ENCODE results near the gene SLC22A25.
"Not testable (repeated sequence)": the region's sequence is repeated elsewhere in the genome, so short reads cannot be mapped to it uniquely, and the experiment has no call there.

Gene SLC22A25

DNA sequence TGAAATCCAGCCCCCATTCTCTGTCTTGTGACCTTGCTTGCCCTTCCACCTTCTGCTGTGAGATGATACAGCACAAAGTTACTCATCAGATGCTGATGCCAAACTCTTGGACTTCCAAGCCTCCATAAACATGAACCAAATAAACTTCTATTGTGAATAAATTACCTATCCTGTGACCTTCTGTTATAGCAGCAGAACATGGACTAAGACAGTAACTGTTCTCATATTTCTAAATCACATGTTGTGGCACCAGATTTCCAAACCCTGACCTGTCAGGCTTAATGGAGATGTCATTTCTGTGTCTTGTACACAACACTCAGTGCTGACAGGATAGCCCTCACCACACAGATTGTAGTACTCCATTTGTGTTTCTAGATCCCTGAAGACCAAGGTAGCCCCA, 6.0 kb downstream of the SLC22A25 start:
- no peaks in the 10 kb centered on the region for H3F3A ChIP-seq (ENCODE audit: insufficient read depth, low read length)
- no peaks in the 10 kb centered on the region for H4K20me1 ChIP-seq (ENCODE audit: insufficient read depth, low read length)
- H2AFZ ChIP-seq (ENCODE audit: low read length) = no peak overlapping the region
- no peak for DNase-seq
- H3K27ac ChIP-seq (ENCODE audit: low read length) = no peak overlapping the region
- no peaks in the 10 kb centered on the region for H3K4me1 ChIP-seq (ENCODE audit: low read length)
- TF ChIP-seq EZH2phosphoT487 (IDR thresholded peaks at IDR 0.05; ENCODE audit: low read length) = no peak
- no peak for TF ChIP-seq EZH2 (optimal IDR thresholded peaks at IDR 0.05; ENCODE audit: low read depth, low read length)
- TF ChIP-seq, protein P1, sequence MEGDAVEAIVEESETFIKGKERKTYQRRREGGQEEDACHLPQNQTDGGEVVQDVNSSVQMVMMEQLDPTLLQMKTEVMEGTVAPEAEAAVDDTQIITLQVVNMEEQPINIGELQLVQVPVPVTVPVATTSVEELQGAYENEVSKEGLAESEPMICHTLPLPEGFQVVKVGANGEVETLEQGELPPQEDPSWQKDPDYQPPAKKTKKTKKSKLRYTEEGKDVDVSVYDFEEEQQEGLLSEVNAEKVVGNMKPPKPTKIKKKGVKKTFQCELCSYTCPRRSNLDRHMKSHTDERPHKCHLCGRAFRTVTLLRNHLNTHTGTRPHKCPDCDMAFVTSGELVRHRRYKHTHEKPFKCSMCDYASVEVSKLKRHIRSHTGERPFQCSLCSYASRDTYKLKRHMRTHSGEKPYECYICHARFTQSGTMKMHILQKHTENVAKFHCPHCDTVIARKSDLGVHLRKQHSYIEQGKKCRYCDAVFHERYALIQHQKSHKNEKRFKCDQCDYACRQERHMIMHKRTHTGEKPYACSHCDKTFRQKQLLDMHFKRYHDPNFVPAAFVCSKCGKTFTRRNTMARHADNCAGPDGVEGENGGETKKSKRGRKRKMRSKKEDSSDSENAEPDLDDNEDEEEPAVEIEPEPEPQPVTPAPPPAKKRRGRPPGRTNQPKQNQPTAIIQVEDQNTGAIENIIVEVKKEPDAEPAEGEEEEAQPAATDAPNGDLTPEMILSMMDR (IDR thresholded peaks at IDR 0.05; ENCODE audit: low read length) = no peak
- H3K9ac ChIP-seq (ENCODE audit: low read length) = no peak overlapping the region
- no peaks in the 10 kb centered on the region for H3K9me2 ChIP-seq (replicated peaks; ENCODE audit: insufficient read depth, low read length)
- no peaks in the 10 kb centered on the region for H3K27me3 ChIP-seq (replicated peaks; ENCODE audit: insufficient read depth, low read length)
- H3K4me2 ChIP-seq (ENCODE audit: low read depth, low read length) = no peak overlapping the region
- no peak overlapping the region for H3K4me3 ChIP-seq (ENCODE audit: low read length)
- no peaks in the 10 kb centered on the region for H3K36me3 ChIP-seq (replicated peaks; ENCODE audit: insufficient read depth, low read length)
- no peaks in the 10 kb centered on the region for H3K9me3 ChIP-seq (replicated peaks; ENCODE audit: insufficient read depth, low read length)
- H3K79me2 ChIP-seq (ENCODE audit: low read length) = no peaks in the 10 kb centered on the region

DNA sequence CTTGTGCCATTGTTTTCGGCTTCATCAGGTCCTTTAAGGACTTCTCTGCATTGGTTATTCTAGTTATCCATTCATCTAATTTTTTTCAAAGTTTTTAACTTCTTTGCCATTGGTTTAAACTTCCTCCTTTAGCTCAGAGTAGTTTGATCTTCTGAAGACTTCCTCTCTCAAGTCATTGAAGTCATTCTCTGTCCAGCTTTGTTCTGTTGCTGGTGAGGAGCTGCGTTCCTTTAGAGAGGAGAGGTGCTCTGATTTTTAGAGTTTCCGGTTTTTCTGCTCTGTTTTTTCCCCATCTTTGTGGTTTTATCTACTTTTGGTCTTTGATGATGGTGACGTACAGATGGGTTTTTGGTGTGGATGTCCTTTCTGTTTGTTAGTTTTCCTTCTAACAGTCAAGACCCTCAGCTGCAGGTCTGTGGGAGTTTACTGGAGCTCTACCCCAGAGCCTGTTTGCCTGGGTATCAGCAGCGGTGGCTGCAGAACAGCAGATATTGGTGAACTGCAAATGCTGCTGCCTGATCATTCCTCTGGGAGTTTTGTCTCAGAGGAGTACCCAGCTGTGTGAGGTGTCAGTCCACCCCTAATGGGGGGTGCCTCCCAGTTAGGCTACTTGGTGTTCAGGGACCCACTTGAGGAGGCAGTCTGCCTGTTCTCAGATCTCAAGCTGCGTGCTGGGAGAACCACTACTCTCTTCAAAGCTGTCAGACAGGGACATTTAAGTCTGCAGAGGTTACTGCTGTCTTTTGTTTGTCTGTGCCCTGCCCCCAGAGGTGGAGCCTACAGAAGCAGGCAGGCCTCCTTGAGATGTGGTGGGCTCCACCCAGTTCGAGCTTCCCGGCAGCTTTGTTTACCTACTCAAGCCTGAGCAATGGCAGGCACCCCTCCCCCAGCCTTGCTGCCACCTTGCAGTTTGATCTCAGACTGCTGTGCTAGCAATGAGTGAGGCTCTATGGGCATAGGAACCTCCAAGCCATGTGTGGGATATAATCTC, 7.6 kb downstream of the SLC22A25 start:
- H3K27me3 ChIP-seq (replicated peaks; ENCODE audit: insufficient read depth, low read length); H3K27ac ChIP-seq (ENCODE audit: low read length); H3K9me2 ChIP-seq (replicated peaks; ENCODE audit: insufficient read depth, low read length); H2AFZ ChIP-seq (ENCODE audit: low read length); H3K9me3 ChIP-seq (replicated peaks; ENCODE audit: insufficient read depth, low read length); H3K9ac ChIP-seq (ENCODE audit: low read length); H3K4me2 ChIP-seq (ENCODE audit: low read depth, low read length); H3K79me2 ChIP-seq (ENCODE audit: low read length); H4K20me1 ChIP-seq (ENCODE audit: insufficient read depth, low read length); H3K4me3 ChIP-seq (ENCODE audit: low read length); H3K4me1 ChIP-seq (ENCODE audit: low read length); H3F3A ChIP-seq (ENCODE audit: insufficient read depth, low read length); DNase-seq; H3K36me3 ChIP-seq (replicated peaks; ENCODE audit: insufficient read depth, low read length): not testable (repeated sequence)

DNA sequence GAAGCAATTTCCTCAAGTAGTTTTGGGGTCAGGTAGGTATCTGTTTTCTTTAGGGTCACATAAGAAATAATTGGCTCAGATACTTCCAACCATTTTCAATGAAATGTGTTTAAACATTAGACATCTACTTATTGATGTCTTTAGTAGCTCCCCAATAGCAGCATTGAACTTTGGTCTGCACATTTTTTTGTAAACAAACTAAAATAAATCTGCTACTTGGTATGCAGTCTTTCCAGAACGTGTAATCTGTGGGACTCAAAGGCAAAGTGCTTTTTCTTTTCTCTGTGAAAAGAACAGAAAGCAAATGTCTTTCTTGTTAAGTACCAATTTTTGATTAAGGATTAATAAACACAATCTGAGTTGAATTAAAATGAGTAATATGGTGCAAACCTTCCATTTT, 13.6 kb downstream of the SLC22A25 start:
- H4K20me1 ChIP-seq (ENCODE audit: insufficient read depth, low read length) = no peaks in the 10 kb centered on the region

More for the DNA sequence above, 13.6 kb downstream of the SLC22A25 start:
- H3F3A ChIP-seq (ENCODE audit: insufficient read depth, low read length) = no peaks in the 10 kb centered on the region
- no peak overlapping the region for H3K27ac ChIP-seq (ENCODE audit: low read length)
- no peaks in the 10 kb centered on the region for H3K79me2 ChIP-seq (ENCODE audit: low read length)
- H3K36me3 ChIP-seq (replicated peaks; ENCODE audit: insufficient read depth, low read length) = no peaks in the 10 kb centered on the region
- H3K9ac ChIP-seq (ENCODE audit: low read length) = no peak overlapping the region
- no peaks in the 10 kb centered on the region for H3K9me2 ChIP-seq (replicated peaks; ENCODE audit: insufficient read depth, low read length)
- no peak for TF ChIP-seq EZH2 (optimal IDR thresholded peaks at IDR 0.05; ENCODE audit: low read depth, low read length)
- TF ChIP-seq, protein P1 (IDR thresholded peaks at IDR 0.05; ENCODE audit: low read length) = no peak
- no peak for TF ChIP-seq EZH2phosphoT487 (IDR thresholded peaks at IDR 0.05; ENCODE audit: low read length)
- H3K9me3 ChIP-seq (replicated peaks; ENCODE audit: insufficient read depth, low read length) = no peaks in the 10 kb centered on the region
- no peak overlapping the region for H2AFZ ChIP-seq (ENCODE audit: low read length)
- H3K4me2 ChIP-seq (ENCODE audit: low read depth, low read length) = no peak overlapping the region
- no peaks in the 10 kb centered on the region for H3K4me1 ChIP-seq (ENCODE audit: low read length)
- no peaks in the 10 kb centered on the region for H3K27me3 ChIP-seq (replicated peaks; ENCODE audit: insufficient read depth, low read length)
- no peak overlapping the region for H3K4me3 ChIP-seq (ENCODE audit: low read length)
- no peak for DNase-seq

Measured in MM.1S (cell line).